Measurements from ENCODE around the gene SUN1. TPM values are rescaled to one million over a fixed set of nuclear protein-coding genes. Genes with fewer than 3 reads are reported as not detected.

The SUN1 gene
- total and polyA plus RNA-seq, 2 experiments from 2014 or later: 72.3 to 109 TPM

GRCh38 chr7:899806-900205 is 67.5 kb downstream of the SUN1 start:
- 92% methylated on average over 16 of the region's 16 CpGs for WGBS (ENCODE audit: low lambda C conversion rate, missing lambda C conversion rate)
- H3K4me3 ChIP-seq: no peak overlapping the region
- H3K79me2 ChIP-seq: no peaks in the 10 kb centered on the region
- TF ChIP-seq EZH2 (IDR thresholded peaks at IDR 0.05; ENCODE audit: borderline replicate concordance) (no peak), EZH2phosphoT487 (IDR thresholded peaks at IDR 0.05; ENCODE audit: low read depth, severe bottlenecking, unreplicated experiment) (no peak), CTCF (IDR thresholded peaks at IDR 0.05; ENCODE audit: poor library complexity) (no peak)
- H3K4me2 ChIP-seq: no peak overlapping the region
- no peaks in the 10 kb centered on the region for H3K9me3 ChIP-seq (ENCODE audit: low read depth)
- no peaks in the 10 kb centered on the region for H4K20me1 ChIP-seq (ENCODE audit: insufficient read depth, poor library complexity, severe bottlenecking)
- H2AFZ ChIP-seq: no peak overlapping the region
- H3K36me3 ChIP-seq (replicated peaks; ENCODE audit: insufficient read depth, low read depth): no peaks in the 10 kb centered on the region
- no peaks in the 10 kb centered on the region for H3K4me1 ChIP-seq (ENCODE audit: insufficient read depth)
- DNase-seq (ENCODE audit: low spot score): no peak
- no peak overlapping the region for H3K27ac ChIP-seq
- H3K9me2 ChIP-seq (replicated peaks; ENCODE audit: insufficient read depth): no peaks in the 10 kb centered on the region
- H3K27me3 ChIP-seq: no peaks in the 10 kb centered on the region

- H3K9me3 ChIP-seq (ENCODE audit: low read depth): no peaks in the 10 kb centered on the region
- no peaks in the 10 kb centered on the region for H3K9me2 ChIP-seq (replicated peaks; ENCODE audit: insufficient read depth)
- no peaks in the 10 kb centered on the region for H4K20me1 ChIP-seq (ENCODE audit: insufficient read depth, poor library complexity, severe bottlenecking)
- H3K36me3 ChIP-seq (replicated peaks; ENCODE audit: insufficient read depth, low read depth): no peaks in the 10 kb centered on the region
- H3K27ac ChIP-seq: no peak overlapping the region
- peaks cover 6% of the 10 kb centered on the region for H3K27me3 ChIP-seq
- no peaks in the 10 kb centered on the region for H3K4me1 ChIP-seq (ENCODE audit: insufficient read depth)
- H3K4me2 ChIP-seq: no peak overlapping the region
- TF ChIP-seq CTCF (IDR thresholded peaks at IDR 0.05; ENCODE audit: poor library complexity): no peak
- TF ChIP-seq EZH2phosphoT487 (IDR thresholded peaks at IDR 0.05; ENCODE audit: low read depth, severe bottlenecking, unreplicated experiment): no peak
- no peak for TF ChIP-seq EZH2 (IDR thresholded peaks at IDR 0.05; ENCODE audit: borderline replicate concordance)
- no peak overlapping the region for H3K4me3 ChIP-seq
- H2AFZ ChIP-seq: no peak overlapping the region
- no peaks in the 10 kb centered on the region for H3K79me2 ChIP-seq
- WGBS (ENCODE audit: low lambda C conversion rate, missing lambda C conversion rate): 93% methylated on average over 20 of the region's 26 CpGs
- DNase-seq (ENCODE audit: low spot score): no peak
These were observed 68.2 kb downstream of the SUN1 start for GRCh38 chr7:900331-901040.

- Histone ChIP-seq H4K20me1 (ENCODE audit: insufficient read depth, poor library complexity, severe bottlenecking) (no peaks in the 10 kb centered on the region), H3K79me2 (no peaks in the 10 kb centered on the region), H3K4me1 (ENCODE audit: insufficient read depth) (no peaks in the 10 kb centered on the region), H3K9me3 (ENCODE audit: low read depth) (no peaks in the 10 kb centered on the region), H3K36me3 (replicated peaks; ENCODE audit: insufficient read depth, low read depth) (no peaks in the 10 kb centered on the region), H3K4me3 (no peak overlapping the region), H3K9me2 (replicated peaks; ENCODE audit: insufficient read depth) (no peaks in the 10 kb centered on the region), H3K27me3 (peaks cover 6% of the 10 kb centered on the region), H2AFZ (no peak overlapping the region), H3K27ac (no peak overlapping the region), H3K4me2 (no peak overlapping the region)
- 88% methylated on average over 8 of the region's 8 CpGs for WGBS (ENCODE audit: low lambda C conversion rate, missing lambda C conversion rate)
- TF ChIP-seq CTCF (IDR thresholded peaks at IDR 0.05; ENCODE audit: poor library complexity) (no peak), EZH2phosphoT487 (IDR thresholded peaks at IDR 0.05; ENCODE audit: low read depth, severe bottlenecking, unreplicated experiment) (no peak), EZH2 (IDR thresholded peaks at IDR 0.05; ENCODE audit: borderline replicate concordance) (no peak)
- DNase-seq (ENCODE audit: low spot score): no peak
These were observed 68.7 kb downstream of the SUN1 start for GRCh38 chr7:901041-901387.
